ENCODE data around the gene PKD1L1. TPM values are rescaled to one million over a fixed set of nuclear protein-coding genes. Genes with fewer than 3 reads are reported as not detected.
"Not testable (repeated sequence)": the region's sequence is repeated elsewhere in the genome, so short reads cannot be mapped to it uniquely, and the experiment has no call there.

PKD1L1 gene
- total RNA-seq, 1 donor from 2014 or later: 1.1 TPM

GRCh38 chr7:47962262-47962661, 14.0 kb upstream of the PKD1L1 start:
- DNase-seq: no peak

- no peak for DNase-seq
Measured at GRCh38 chr7:47957156-47957555, 8.9 kb upstream of the PKD1L1 start.

- DNase-seq: no peak
Measured at GRCh38 chr7:47956220-47956619, 8.0 kb upstream of the PKD1L1 start.

- DNase-seq: no peak
Measured at GRCh38 chr7:47954231-47954911, 6.1 kb upstream of the PKD1L1 start.

GRCh38 chr7:47953822-47954221, 5.6 kb upstream of the PKD1L1 start:
- DNase-seq: no peak

- no peak for DNase-seq
Measured at GRCh38 chr7:47952224-47952623, 4.0 kb upstream of the PKD1L1 start.

- DNase-seq: no peak
Measured at GRCh38 chr7:47951374-47951773, 3.1 kb upstream of the PKD1L1 start.

- DNase-seq: peak; percentile 52
Measured at GRCh38 chr7:47950714-47951113, 2.4 kb upstream of the PKD1L1 start.

GRCh38 chr7:47949703-47950102, 1.4 kb upstream of the PKD1L1 start:
- no peak for DNase-seq

- no peak for DNase-seq
Measured at GRCh38 chr7:47947355-47947749, 914 bp downstream of the PKD1L1 start.

- DNase-seq: no peak
Measured at GRCh38 chr7:47946581-47947354, 1.5 kb downstream of the PKD1L1 start.

- DNase-seq: peak; percentile 90
Measured at GRCh38 chr7:47945261-47946015, 2.8 kb downstream of the PKD1L1 start.

GRCh38 chr7:47944536-47945260, 3.6 kb downstream of the PKD1L1 start:
- no peak for DNase-seq

- DNase-seq: no peak
Measured at GRCh38 chr7:47943676-47944474, 4.4 kb downstream of the PKD1L1 start.

GRCh38 chr7:47942651-47943050, 5.6 kb downstream of the PKD1L1 start:
- not testable (repeated sequence) for DNase-seq

GRCh38 chr7:47942132-47942531, 6.1 kb downstream of the PKD1L1 start:
- no peak for DNase-seq

GRCh38 chr7:47941136-47941844, 7.0 kb downstream of the PKD1L1 start:
- no peak for DNase-seq

- DNase-seq: peak; percentile 80
Measured at GRCh38 chr7:47940088-47941013, 7.9 kb downstream of the PKD1L1 start.

- no peak for DNase-seq
Measured at GRCh38 chr7:47939425-47940036, 8.7 kb downstream of the PKD1L1 start.
